ENCODE results near the gene NLRX1.

- no peak for TF ChIP-seq CTCF (IDR thresholded peaks at IDR 0.05)
- TF ChIP-seq POLR2A (IDR thresholded peaks at IDR 0.05): no peak
- TF ChIP-seq EP300 (IDR thresholded peaks at IDR 0.05): no peak
These were observed 16.5 kb upstream of the NLRX1 start for GRCh38 chr11:119152043-119152442.
